22Rv1 (cell line): ENCODE results near the gene UIMC1.

ENCODE experiments used
- CTCF ChIP-seq: fragments of 450-650 bp; IDR thresholded peaks from 2 replicates; pipeline ENCODE4 v1.5.1; 2017; ENCODE audit warnings: mild to moderate bottlenecking
- ZFX ChIP-seq: fragments of 450-650 bp; IDR thresholded peaks from 2 replicates; pipeline ENCODE4 v1.6.1; 2017; ENCODE audit warnings: antibody characterized with exemption, borderline replicate concordance

- TF ChIP-seq CTCF: no peak
- no peak for TF ChIP-seq ZFX
Observed at GRCh38 chr5:176987583-176987982, 19.0 kb downstream of the UIMC1 start.
